IPS-NIHi7 (cell line): Measurements from ENCODE around the gene UAP1L1.
A peak's percentile ranks its signal among the peaks of the same experiment; 100 is the strongest.

Experiments used
- DNase-seq: peaks from one replicate; pipeline ENCODE4 v3.0.0; 2012; ENCODE audit warnings: mixed read lengths; ENCODE audit errors: extremely low spot score

Gene UAP1L1

DNA sequence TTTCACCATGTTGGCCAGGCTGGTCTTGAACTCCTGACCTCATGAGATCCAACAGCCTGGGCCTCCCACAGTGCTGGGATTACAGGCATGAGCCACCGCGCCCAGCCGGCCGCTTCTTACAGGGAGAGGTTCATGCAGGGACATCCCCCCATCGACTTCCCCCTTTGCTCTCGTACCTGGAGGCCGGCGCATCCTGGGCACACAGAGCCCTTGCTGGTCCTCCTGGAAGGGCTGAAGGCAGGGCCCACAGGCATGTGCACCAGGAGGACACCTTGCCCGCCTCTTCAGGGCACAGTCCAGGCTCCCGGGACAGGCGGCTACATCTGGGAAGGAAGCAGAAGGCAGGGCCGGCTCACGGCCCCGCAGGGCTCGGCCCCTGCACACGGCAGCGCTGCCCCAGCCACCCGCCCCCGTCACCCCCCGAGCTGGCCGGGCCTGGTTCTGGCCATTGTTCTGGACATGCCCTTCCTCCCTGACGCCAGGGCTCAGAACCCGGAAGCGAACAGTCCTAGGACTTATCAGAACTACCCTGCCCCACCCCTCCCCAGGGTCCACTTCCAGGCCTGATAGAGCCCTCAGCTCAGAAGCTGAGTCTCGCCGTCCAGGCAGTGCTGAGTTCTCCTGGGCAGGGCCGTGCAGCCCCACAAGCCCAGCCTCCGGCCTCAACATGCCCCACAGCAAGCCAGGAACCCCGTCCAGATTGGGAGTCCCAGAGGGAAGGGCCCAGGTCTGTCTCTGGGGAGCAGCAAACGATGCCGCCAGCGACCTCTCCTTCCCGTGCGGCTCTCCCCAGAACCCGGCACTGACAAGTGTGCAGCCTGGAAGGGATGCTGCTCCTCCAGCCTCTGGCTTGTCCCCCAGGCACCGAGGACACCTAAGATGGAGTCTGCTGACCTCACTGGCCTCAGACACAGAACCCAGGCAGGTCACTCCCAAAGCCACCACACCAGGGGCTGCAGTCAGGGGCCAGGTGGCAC, 34.3 kb upstream of the UAP1L1 start:
- no peak for DNase-seq

DNA sequence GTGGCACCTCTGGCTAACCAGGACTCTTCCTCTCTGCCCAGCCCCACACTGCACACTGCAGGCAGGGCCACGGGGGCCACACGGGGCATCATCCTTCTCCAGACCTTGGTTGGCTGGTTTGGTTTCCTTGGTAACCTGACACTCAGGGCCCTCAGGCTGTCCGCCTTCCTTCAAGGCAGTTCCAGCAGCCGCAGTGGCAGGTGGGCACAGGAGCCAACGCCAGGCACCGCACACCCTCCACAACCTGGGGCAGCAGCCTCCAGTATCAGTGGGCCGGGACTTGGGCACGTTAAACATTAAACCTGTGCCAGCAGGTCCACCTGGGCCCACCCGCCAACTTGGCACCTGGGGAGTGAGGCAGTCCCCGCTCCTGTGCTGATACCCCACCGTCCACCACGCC, 33.3 kb upstream of the UAP1L1 start:
- DNase-seq, result no peak

DNA sequence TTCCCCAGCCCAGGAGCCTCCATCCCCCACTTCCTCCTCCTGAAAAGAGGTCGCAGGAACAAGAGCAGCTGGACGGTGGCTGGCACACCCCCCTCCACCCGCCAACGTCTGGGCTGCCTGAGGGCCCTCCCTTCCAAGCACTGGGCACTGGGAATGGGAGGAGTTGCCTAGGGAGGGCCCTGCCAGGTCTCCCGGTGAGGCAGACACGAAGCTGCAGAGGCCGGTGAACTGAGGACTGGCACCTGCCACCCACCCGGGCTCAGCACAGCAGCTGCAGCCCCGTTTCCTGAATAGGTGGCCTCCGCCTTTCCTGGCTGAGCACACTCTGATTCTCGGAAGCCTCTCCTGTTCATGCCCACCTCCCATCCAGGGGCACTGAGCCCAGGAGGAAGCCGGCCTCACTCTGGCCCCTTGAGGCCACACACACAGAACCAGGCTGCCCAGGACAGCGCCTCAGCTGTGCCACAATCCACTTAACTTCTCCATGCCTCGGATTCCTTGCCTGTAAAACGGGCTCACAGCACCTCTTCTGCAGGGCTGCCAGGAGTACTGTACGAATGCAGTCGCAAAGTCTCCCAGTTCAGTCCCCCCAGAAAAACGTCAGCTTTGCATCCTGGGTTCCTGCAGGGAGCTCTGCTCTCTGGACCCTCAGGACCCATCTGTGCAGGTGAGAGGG, 32.7 kb upstream of the UAP1L1 start:
- no peak for DNase-seq

DNA sequence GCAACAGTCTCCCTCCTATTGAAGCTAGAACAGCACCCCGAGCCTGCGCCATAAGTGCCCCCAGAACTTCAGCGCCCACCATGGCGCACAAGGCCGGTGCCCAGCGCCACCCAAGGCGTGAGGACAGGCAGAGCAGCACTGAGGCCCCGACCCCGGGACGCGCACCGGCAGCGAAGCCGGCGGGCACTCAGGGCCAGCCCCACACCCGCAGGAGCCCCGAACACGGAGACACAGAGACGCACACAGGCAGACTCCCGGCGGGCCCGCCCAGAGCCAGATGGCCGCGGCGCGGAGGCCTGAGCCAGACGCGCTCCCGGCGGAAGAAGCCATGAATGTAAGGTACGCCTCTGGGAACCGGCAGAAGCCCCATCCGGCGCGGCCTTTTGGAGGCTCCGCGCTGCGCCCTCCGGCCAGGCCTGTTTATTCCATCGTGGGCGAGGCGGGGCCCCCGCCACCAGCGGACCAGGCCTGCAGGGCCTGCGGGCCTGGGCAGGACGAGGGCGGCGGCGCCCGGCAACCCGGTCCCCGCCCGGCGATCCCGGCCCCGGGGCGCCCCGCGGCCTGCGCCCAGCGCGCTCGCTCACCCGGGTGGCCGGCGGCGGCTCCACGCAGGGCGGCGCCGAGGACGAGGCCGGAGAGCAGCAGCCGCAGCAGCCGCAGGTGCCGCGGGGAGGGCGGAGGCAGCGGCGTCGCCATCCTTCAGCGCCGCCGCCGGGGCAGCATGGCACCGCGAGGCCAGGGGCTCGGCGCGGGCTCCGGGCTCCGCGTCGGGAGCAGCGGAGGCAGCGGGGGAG, 31.8 kb upstream of the UAP1L1 start:
- DNase-seq, result peak; percentile 54

DNA sequence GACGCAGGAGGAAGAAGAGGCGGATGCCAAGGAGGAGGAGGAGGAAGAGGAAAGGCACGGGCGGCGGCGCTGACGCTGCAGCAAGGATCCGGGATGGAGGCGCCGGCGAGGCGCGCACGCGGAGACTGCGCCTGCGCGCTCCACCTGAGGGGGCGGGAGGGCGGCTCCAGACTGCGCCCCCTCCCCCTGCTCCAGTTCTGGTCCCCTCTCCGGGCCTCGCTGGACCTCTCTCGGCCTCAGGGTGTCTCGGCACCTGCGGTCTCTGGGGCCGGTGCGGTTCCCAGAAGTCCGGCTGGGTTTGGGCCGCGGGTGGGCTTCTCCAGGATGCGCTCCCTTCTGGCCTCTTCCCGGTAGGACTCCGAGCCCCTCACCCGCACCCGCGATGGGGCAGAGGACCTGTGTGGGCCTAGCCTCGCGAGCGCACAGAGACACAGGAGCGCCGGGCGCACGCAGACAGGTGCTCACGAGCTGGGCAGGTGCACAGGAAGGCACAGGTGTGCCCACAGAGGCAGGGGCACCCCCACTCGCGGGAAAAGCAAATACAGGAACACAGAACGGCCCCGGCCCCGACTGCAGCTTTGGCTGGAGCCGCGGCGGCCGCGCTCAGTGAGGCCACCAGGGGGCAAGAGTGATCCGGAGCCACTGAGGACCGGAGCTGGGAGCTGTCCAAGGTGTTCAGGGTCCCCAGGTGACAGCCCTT, 31.1 kb upstream of the UAP1L1 start, which contains the start of gene NPDC1:
Gene NPDC1, minus strand, starts transcription at position 90 of the 700 bp plus-strand sequence. CDS start 188 bp downstream, outside the sequence.
- peak; percentile 94 for DNase-seq

DNA sequence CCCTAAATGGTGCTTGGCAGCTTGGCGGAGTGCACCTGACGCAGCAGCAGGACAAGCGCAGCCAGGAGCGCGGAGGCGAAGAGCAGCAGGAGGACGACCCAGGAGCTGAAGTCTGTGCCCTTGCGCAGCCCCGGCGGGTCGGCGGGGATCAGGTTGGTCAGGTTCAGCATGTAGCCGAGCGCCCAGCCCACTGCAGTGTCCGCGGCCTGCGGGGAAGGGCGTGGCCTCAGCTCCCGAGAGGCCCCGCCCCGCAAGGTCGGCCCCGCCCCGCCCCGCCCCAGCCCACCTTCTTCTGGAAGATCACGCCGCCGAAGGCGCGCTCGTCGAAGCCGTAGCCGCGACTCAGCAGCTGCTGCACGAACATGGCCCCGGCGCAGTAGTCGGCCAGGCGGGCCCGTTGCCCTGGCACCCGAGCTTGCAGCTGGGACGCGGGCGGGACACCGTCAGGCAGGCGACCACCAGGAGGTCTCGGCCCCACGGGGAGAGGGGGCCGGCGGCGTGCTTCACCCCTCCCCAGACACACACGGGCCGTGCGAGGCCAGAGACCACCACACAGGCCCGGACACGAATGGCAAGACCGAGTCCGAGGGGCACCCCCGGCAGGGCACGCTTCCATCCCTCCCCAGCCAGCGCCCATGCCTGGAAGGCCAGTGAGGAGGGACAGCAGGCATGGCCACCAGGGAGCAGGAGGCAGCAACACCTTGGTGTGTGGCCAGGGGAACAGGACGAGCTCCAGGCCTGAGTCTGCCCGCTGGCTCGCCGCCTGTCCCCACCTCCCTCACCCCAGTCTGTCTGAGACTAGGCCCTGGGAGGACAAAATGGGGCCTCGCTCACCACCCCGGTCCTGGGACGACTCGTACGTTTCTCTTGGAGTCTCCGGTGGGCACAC, 28.4 kb upstream of the UAP1L1 start:
- peak; percentile 66 for DNase-seq

DNA sequence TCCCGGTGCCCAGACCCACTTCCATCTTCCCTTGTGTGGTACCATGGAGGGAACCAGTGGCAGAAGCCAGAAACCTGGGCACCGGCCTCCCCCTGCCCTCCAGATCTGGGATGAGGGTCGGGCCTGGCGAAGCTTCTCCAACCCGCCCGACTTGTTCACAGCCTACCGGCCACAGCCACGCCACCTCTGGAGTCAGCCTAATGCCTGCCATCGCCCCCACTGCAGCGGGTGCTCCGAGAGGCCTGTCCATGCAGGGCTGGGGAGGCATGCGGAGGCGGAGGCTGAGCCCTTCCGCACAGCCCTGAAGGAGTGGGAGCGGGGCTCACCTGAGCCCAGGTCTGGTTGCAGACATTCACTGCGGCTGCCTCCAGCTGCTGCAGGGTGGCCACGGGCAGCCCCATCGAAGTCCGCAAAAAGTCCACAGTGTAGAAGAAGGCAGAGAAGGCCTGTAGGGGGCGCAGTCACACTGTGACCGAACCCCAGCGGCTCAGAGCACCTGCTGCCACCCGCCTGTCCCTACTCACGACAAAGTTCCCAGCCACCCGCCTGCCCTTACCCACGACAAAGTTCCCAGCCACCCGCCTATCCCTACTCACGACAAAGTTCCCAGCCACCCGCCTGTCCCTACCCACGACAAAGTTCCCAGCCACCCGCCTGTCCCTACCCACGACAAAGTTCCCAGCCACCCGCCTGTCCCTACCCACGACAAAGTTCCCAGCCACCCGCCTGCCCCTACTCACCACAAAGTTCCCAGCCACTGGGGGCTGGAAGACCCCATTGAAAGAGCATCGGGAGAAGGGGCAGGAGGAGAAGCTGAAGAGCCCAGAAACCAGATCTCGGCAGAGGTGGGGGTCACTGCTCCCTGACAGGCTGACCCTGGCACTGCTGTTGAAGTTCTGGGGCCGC, 27.5 kb upstream of the UAP1L1 start:
- DNase-seq, result peak; percentile 80

DNA sequence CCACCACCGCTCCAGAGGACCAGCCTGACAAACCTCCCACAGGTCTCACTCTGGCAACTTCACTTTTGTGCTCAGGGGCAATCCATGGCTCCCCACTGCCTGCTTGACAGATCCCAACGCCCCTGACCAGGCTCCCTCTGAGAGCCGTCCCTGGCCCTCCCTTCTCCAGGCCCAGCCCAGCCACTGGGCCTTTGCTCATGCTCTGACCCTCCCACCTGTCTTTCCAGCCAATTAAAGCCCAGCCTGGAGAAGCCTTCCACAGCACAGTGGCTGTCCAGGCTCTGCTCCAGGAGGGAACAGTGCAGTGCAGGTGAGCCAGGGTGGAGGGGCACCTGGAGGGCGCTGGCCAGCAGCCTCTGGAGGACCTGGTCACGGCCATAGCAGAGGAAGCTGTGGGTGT, 26.7 kb upstream of the UAP1L1 start:
- DNase-seq, result no peak

DNA sequence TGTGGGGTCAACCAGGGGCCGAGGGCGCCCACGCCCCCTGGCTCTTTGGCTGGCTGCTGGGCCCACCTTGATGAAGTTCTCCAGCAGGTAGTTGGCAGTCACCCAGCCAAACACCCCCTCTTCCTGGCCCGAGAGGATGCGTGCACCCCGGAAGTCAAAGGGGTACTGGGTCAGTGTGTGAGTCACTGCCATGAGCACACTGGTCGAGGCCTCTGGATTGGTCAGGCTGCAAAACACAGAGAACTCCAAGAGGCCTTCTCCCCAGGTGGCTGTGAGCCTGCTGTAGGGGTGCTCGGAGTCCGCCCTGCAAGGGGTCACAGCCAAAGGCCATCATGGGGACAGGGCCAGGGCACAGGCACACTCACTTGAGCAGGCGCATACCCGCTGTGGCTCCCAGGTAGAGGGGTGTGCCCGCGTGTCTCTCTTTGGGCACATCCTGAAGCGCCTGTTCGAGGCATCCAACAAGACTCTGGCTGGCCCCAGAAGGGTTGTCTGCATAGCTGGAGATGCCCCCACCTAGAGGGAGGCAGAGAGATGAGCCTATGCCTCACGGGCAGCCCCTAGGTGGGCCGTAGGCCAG, 26.1 kb upstream of the UAP1L1 start:
- no peak for DNase-seq

DNA sequence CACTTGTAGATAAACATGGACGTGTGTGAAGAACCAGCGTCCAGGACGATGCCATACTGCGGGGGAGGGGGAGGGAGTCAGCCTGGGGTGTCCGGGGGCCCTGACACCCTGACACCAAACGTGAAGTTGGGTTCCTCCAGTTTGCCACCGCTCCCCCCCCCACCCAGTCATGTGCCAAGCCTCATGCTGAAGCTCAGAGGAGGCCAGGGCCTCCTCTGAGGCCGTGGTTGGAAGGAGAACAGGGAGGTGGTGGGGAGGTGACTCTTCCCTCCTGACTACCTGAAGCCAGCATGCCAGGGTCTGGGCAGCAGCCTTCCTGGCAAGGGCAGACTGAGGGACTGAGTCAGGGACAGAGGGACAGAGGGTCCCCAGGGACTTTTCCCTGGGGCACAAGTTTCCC, 25.0 kb upstream of the UAP1L1 start:
- no peak for DNase-seq

DNA sequence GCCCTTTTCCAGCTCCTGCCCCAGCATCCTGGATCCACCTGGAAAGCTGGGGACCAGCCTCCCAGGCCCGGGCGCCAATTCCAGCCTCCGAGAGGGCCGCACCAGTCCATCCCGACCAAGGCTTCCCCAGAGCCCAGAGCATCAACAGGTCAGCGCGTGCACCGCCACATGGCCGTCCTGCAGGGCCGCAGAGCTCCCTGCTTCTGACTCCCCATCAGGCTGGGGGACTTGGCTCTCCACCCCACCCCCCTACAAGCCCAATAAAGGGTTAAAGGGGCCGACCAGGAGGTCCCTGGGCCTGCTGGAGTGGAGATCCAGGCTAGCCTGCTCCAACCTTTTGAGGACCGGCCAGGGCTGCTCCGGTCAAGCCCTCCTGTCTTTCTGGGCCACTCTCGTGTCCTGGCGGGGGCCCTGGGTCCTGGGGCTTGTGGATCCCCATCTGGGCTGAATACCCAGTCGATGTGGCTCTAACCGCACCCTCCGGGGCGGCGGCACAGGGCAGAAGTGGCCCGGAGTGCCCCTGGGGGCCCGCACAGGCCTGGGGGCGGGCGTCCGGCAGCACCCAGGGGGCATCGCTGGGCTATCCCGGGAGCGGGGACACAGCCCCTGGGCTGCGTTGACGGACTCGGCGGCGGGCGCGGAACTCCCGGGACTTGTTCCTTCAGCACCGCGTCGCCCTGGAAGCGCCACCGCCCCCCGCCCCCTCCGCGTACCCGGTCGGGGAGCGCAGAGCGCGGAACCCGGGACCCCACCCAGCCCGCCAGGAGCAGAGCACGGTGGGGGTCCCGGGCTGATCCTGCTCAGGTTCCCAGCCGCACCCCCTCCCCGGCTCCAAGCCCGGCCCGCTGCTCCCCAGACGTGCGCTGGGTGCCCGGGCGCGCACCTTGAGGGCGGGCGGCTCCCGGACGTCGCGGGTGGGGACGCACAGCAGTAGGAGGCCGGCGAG, 24.0 kb upstream of the UAP1L1 start:
- no peak for DNase-seq

DNA sequence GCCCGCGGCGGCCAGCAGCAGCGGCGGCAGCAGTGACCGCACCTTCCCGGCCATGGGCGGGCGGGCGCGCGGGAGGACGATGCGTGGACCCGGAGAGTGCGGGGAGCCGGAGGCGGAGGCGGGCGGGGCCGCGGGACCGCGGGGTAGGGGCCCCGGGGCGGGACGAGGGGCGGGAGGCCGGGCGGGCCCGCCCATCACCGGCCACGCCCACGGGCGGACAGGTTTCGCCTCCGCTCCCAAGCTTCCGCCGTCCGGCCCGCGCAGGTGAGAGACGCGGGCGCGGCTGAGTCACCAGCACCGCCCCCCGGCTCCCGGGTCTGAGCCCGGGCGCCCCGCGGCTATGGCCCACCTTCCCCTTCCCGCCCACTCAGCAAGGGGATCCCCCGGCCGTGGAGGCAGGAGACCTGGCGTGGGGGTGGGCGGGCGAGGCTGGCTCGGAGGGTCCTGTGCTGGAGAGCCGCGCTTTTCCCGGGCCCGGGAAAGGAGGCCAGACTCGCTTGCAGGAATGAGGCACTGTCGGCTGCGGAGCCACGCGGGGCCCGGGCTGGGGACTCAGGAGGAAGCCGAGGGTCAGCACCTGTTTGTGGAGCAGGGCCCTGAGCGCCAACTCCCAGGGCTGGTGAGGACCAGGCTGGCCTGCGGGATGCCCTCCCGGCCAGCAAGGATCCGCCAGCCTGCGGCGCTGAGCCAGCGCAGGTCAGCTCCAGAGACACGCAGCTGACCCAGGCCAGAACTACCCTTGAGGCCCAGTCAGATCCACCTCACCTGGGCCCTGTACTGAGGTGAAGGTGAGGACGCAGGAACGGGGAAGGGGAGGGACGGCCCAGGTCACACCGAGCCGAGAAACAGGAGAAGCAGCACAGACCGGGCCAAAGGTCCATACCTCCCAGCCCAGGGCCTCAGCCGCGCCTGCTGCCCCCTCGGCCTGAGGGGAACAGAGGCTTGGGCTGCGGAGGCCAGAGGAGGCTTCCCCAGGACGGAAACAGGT, 23.1 kb upstream of the UAP1L1 start, which contains the start of gene ENTPD2:
Gene ENTPD2, minus strand, starts transcription at position 118 of the 988 bp plus-strand sequence. Its CDS starts 64 bp downstream, at position 54.
- peak; percentile 74 for DNase-seq

DNA sequence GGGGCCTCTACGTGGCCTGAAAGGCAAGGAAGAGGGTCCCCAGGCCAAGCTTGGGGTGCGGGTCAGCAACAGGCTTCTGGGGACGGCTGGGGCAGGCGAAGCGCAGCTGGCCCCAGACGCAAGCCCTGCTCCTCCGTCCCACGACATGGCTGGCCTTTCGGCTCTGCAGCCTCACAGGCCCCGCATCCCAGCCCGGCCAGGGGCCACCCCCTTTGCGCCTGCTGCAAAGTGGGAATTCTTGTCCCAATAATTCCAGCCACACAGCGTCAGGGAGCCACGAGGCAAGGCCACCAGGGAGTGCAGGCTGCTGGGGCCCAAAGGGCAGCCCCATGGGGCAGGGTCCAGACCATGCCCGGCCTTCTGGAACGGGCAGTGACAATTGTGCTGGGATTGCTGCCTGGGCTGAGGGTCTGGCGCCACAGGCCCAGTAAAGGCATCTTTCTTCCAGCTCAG, 22.4 kb upstream of the UAP1L1 start:
- no peak for DNase-seq

DNA sequence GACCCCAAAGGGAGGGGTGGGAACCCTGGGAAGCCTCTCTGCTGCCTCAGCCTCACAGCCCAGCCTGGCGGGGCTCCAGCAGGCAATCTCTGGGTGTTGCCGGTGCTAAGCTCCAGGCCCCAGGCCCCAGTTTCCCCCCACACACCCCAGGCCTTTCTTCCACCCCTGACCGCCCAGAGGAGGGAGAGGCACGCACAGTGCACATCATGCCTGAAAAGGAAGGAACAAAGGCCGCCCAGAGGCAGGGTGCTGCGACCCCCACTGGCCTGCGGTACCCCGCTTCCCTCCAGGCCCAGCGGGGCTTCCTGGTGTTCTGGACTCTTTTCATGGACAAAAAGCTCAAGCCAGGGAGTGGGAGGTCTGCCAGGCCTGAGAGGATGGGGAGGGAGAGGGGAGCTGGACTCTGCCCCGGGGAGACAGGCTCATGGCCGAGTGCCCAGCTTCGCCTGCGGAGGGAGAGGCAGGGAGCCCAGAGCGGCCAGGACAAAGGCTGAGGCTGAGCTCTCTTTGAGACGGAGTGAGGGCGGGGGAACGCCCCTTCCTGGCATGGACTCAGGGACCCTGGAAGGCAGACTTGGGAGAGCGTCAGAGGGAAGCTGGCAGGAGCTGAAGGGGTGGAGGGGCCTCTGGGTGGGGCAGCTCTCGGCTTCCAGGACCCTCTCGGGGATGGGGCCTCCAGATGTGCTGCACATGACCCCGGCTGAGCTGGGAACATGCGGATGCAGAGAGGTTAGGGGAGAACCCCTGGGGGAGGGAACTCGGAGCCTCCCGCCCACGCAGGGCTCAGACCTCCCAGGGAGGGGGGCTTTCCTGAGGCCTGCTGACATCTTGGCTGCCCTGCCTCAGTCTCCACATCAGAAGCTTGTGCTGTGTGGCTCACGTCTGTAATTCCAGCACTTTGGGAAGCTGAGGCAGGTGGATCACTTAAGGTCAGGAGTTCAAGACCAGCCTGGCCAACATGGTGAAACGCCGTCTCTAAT, 21.6 kb upstream of the UAP1L1 start:
- no peak for DNase-seq
